T-helper 1 cell (primary cell): Measurements from ENCODE around the gene VGLL4.
"Not testable (repeated sequence)": the region's sequence is repeated elsewhere in the genome, so short reads cannot be mapped to it uniquely, and the experiment has no call there.

Experiments used
- DNase-seq, 5 donors: peaks; one replicate each; pipeline ENCODE4 v3.0.0-alpha.2; 2012 to 2020

The VGLL4 gene

GRCh38 chr3:11605398-11605797 is 38.3 kb downstream of the VGLL4 start:
- DNase-seq: no peak

- no peak for DNase-seq
Observed at GRCh38 chr3:11604139-11604892, 39.4 kb downstream of the VGLL4 start.

- no peak for DNase-seq
Observed at GRCh38 chr3:11603628-11604027, 40.1 kb downstream of the VGLL4 start.

GRCh38 chr3:11602886-11603527 is 40.7 kb downstream of the VGLL4 start:
- DNase-seq: no peak

GRCh38 chr3:11602239-11602840 is 41.4 kb downstream of the VGLL4 start:
- DNase-seq: no peak

- no peak for DNase-seq
Observed at GRCh38 chr3:11601446-11602238, 42.1 kb downstream of the VGLL4 start.

GRCh38 chr3:11600501-11601282 is 43.0 kb downstream of the VGLL4 start:
- no peak for DNase-seq

GRCh38 chr3:11596387-11596786 is 47.3 kb downstream of the VGLL4 start:
- DNase-seq: no peak

GRCh38 chr3:11595024-11595423 is 48.7 kb downstream of the VGLL4 start:
- DNase-seq: not testable (repeated sequence)

- DNase-seq: no peak
Observed at GRCh38 chr3:11593318-11594034, 50.2 kb downstream of the VGLL4 start.

GRCh38 chr3:11592445-11593298 is 51.0 kb downstream of the VGLL4 start:
- DNase-seq: no peak

GRCh38 chr3:11591391-11592282 is 52.1 kb downstream of the VGLL4 start:
- no peak for DNase-seq

GRCh38 chr3:11591002-11591355 is 52.7 kb downstream of the VGLL4 start:
- DNase-seq: no peak

- no peak for DNase-seq
Observed at GRCh38 chr3:11589706-11590105, 54.0 kb downstream of the VGLL4 start.

- no peak for DNase-seq
Observed at GRCh38 chr3:11588755-11589154, 55.0 kb downstream of the VGLL4 start.

- no peak for DNase-seq
Observed at GRCh38 chr3:11588338-11588737, 55.4 kb downstream of the VGLL4 start.

- DNase-seq: no peak
Observed at GRCh38 chr3:11587766-11588165, 55.9 kb downstream of the VGLL4 start.

- DNase-seq: no peak
Observed at GRCh38 chr3:11584570-11584969, 59.1 kb downstream of the VGLL4 start.

GRCh38 chr3:11583638-11584046 is 60.1 kb downstream of the VGLL4 start:
- no peak for DNase-seq

- DNase-seq: no peak
Observed at GRCh38 chr3:11583235-11583634, 60.5 kb downstream of the VGLL4 start.
